HG03175 (cell line): Measurements from ENCODE around the gene WARS2.

ENCODE experiments used
- ATAC-seq: cut with Tn5 transposase; IDR thresholded peaks from one replicate; pipeline ENCODE4 v1.9.1; 2021; ENCODE audit warnings: mild to moderate bottlenecking, moderate library complexity; ENCODE audit not compliant: unreplicated experiment

WARS2 gene

DNA sequence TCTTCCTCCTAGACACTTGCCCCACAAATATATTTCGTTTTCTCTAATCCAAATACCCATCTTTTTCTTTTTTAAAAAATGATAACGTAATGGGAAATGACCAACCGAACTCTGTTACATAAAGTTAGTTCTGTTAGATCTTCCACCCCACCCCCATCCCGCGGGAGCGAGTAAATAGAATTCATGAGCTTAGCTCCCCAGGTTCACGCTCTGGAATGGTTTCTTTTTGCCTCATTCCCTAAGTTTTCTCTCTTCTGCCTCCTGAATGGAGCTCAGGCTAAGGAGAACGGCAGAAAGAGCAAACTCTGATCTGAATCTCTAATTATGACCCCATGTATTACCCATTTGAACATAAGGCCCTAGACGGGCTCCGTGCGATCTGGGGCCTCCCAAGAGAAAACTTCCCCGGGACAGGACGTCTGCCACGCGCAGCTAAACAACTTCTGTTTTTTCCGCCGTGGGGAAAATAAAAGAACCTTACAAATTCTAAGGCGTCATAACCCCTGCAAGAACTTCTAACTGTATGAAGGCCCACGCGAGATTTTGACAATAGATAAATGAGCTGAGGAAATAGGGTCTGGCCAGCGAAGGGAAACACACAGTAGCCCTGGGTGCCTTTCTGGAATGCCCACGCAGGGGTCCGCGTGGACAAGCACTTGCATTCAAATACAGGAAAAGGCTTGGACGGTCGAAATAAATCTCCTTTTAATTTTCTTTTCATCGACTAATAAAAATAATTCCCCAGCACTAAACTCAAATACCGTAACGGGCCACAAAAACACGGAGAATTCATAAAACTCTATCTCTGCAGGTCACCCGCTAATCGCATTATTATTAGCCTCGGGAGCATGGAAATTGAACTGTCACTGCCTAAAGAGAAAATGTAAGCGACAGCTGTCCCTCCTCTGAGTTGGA is 154.6 kb downstream of the WARS2 start:
- ATAC-seq = no peak

- no peak for ATAC-seq
Observed at GRCh38 chr1:118984722-118985639, 155.5 kb downstream of the WARS2 start.

DNA sequence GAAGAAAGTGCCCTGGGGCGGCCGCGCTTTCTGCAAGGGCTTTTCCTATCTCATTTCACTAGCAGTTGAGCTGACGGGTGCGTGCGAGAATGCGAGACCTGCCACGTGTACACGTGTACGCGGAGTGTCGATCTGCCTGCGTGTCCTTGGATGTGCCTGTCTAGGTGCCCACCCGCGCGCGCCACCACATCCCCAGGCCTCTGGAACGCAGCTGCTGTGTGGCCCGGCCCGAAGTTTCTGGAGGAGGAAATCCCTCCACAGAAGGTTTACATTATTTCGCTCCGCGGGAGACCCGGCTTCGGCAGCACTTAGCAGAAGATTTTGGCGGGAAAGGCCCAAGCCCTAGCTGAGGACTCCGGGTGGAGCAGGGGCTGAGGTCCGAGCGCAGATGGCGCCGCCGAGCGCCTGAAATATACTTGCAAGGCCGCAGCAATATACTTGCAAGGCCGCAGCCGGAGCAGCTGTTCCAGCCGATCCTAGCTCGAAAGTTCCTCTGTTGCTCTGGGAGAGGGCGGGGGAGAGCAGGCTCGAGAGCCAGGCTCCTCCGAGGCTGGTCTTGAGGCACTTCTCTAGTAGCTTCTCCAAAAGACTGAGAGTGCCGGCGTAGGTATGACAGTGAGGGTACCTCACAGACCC is 156.2 kb downstream of the WARS2 start:
- no peak for ATAC-seq

GRCh38 chr1:118983558-118984041 is 156.9 kb downstream of the WARS2 start:
- ATAC-seq = no peak

- no peak for ATAC-seq
Observed at GRCh38 chr1:118982821-118983557, 157.5 kb downstream of the WARS2 start.

DNA sequence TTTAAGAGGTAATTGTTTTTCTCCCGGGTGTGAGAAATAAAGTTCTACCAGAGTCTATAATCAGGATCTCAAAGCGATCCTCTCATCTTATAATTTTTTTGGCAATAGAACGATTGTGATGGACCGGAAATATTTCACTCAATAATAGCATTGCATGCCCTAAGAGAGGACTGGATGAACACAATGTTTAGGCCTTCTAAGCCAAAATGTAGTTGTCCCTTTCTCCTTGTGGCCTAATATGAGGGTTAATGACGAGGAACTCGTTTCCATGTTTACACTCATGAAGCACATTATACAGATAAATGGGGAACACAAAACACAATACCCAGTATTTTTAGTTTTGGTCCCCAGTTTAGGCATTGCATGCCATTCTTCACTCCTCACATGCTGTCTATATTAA is 158.2 kb downstream of the WARS2 start:
- no peak for ATAC-seq

- no peak for ATAC-seq
Observed at GRCh38 chr1:118981436-118981835, 159.0 kb downstream of the WARS2 start.
